Hepatocyte (in vitro differentiated cells): ENCODE measurements around the gene MND1.
"Not testable (repeated sequence)": the region's sequence is repeated elsewhere in the genome, so short reads cannot be mapped to it uniquely, and the experiment has no call there.

ENCODE experiments used
- EZH2phosphoT487 ChIP-seq: fragments of 200-600 bp; sonication (generic); IDR thresholded peaks from one replicate; pipeline ENCODE4 v1.6.1; 2018; ENCODE audit warnings: antibody characterized with exemption, mild to moderate bottlenecking, low read depth, moderate library complexity; ENCODE audit not compliant: unreplicated experiment, severe bottlenecking
- TF ChIP-seq, protein P1 (sequence below): fragments of 200-600 bp; sonication (generic); IDR thresholded peaks from 2 replicates; pipeline ENCODE4 v1.5.1; 2016; ENCODE audit warnings: antibody characterized with exemption, mild to moderate bottlenecking; ENCODE audit not compliant: poor library complexity

DNA sequence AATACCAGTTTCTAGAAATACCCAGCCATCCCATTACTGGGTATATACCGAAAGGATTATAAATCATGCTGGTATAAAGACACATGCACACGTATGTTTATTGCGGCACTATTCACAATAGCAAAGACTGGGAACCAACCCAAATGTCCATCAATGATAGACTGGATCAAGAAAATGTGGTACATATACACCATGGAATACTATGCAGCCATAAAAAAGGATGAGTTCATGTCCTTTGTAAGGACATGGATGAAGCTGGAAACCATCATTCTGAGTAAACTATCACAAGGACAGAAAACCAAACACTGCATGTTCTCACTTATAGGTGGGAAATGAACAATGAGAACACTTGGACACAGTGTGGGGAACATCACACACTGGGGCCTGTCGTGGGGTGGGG, 117.1 kb downstream of the MND1 start:
- TF ChIP-seq, protein P1, sequence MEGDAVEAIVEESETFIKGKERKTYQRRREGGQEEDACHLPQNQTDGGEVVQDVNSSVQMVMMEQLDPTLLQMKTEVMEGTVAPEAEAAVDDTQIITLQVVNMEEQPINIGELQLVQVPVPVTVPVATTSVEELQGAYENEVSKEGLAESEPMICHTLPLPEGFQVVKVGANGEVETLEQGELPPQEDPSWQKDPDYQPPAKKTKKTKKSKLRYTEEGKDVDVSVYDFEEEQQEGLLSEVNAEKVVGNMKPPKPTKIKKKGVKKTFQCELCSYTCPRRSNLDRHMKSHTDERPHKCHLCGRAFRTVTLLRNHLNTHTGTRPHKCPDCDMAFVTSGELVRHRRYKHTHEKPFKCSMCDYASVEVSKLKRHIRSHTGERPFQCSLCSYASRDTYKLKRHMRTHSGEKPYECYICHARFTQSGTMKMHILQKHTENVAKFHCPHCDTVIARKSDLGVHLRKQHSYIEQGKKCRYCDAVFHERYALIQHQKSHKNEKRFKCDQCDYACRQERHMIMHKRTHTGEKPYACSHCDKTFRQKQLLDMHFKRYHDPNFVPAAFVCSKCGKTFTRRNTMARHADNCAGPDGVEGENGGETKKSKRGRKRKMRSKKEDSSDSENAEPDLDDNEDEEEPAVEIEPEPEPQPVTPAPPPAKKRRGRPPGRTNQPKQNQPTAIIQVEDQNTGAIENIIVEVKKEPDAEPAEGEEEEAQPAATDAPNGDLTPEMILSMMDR = not testable (repeated sequence)
- TF ChIP-seq EZH2phosphoT487 = not testable (repeated sequence)
